Measurements from ENCODE around the gene SERPINA12.
A peak's percentile ranks its signal among the peaks of the same experiment; 100 is the strongest.

- TF ChIP-seq CTCF (IDR thresholded peaks at IDR 0.05) (no peak), POLR2A (IDR thresholded peaks at IDR 0.05) (peak; percentile 56)
These were observed 58.0 kb downstream of the SERPINA12 start for GRCh38 chr14:94451091-94451771.

All from right lobe of liver (tissue), 4 donors.